Measurements from ENCODE around the gene ANKRD52. TPM values are rescaled to one million over a fixed set of nuclear protein-coding genes. Genes with fewer than 3 reads are reported as not detected.

Gene ANKRD52
- total RNA-seq, 1 experiment from 2014 or later = 56.6 TPM

GRCh38 chr12:56229916-56230431 is 28.2 kb downstream of the ANKRD52 start, which contains the start of gene SLC39A5:
Gene SLC39A5, plus strand, starts transcription at chr12:56230051. Its CDS starts 1,224 bp downstream, at chr12:56231275.
- ChIA-PET POLR2A (no interaction called here), RAD21 (ENCODE audit: low non-redundant PET in 1 of 2, low total read pairs in 2 of 2, uncharacterized antibody in 2 of 2, unreplicated experiment in 2 of 2) (no interaction called here), CTCF (no interaction called here)
- TF ChIP-seq EZH2 (IDR thresholded peaks at IDR 0.05) (no peak), POLR2AphosphoS5 (IDR thresholded peaks at IDR 0.05; ENCODE audit: low read depth, low read length) (no peak), CEBPB (IDR thresholded peaks at IDR 0.05; ENCODE audit: low read depth) (no peak)
- TF ChIP-seq, protein P1, sequence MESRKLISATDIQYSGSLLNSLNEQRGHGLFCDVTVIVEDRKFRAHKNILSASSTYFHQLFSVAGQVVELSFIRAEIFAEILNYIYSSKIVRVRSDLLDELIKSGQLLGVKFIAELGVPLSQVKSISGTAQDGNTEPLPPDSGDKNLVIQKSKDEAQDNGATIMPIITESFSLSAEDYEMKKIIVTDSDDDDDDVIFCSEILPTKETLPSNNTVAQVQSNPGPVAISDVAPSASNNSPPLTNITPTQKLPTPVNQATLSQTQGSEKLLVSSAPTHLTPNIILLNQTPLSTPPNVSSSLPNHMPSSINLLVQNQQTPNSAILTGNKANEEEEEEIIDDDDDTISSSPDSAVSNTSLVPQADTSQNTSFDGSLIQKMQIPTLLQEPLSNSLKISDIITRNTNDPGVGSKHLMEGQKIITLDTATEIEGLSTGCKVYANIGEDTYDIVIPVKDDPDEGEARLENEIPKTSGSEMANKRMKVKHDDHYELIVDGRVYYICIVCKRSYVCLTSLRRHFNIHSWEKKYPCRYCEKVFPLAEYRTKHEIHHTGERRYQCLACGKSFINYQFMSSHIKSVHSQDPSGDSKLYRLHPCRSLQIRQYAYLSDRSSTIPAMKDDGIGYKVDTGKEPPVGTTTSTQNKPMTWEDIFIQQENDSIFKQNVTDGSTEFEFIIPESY (IDR thresholded peaks at IDR 0.05; ENCODE audit: extremely low read depth, insufficient replicate concordance, low read length) = no peak
- TF ChIP-seq, protein P2, sequence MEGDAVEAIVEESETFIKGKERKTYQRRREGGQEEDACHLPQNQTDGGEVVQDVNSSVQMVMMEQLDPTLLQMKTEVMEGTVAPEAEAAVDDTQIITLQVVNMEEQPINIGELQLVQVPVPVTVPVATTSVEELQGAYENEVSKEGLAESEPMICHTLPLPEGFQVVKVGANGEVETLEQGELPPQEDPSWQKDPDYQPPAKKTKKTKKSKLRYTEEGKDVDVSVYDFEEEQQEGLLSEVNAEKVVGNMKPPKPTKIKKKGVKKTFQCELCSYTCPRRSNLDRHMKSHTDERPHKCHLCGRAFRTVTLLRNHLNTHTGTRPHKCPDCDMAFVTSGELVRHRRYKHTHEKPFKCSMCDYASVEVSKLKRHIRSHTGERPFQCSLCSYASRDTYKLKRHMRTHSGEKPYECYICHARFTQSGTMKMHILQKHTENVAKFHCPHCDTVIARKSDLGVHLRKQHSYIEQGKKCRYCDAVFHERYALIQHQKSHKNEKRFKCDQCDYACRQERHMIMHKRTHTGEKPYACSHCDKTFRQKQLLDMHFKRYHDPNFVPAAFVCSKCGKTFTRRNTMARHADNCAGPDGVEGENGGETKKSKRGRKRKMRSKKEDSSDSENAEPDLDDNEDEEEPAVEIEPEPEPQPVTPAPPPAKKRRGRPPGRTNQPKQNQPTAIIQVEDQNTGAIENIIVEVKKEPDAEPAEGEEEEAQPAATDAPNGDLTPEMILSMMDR (IDR thresholded peaks at IDR 0.05 in 2 of 3, conservative IDR thresholded peaks at IDR 0.05 in 1 of 3; ENCODE audit: borderline replicate concordance in 1 of 3, insufficient read depth in 1 of 3, low read depth in 2 of 3, low read length in 2 of 3) = no peak
- no peak within 1 kb of the TSS for H2AFZ ChIP-seq (ENCODE audit: low read depth, low read length, poor library complexity, severe bottlenecking)
- no peak for DNase-seq (ENCODE audit: low read depth, low spot score)
- no peak within 1 kb of the TSS for H3K4me3 ChIP-seq (replicated peaks in 1 of 2; ENCODE audit: low read depth in 1 of 2, low read length in 2 of 2)
- H3K27ac ChIP-seq (ENCODE audit: low read depth, low read length) = no peak within 1 kb of the TSS
- no TSS peak for BruUV-seq (replicated peaks)
- H3K9me2 ChIP-seq (ENCODE audit: insufficient read depth) = no peaks in the 10 kb centered on the region
- intact Hi-C loops (cut with micrococcal nuclease) = no loop called here
- no peaks in the 10 kb centered on the region for H4K20me1 ChIP-seq (ENCODE audit: insufficient read depth)
- no peak within 1 kb of the TSS for H3K9ac ChIP-seq (ENCODE audit: low read length)
- no peak for ATAC-seq
- peaks cover 0 to 10% of the 10 kb centered on the region in 2 experiments; a peak in 1 of 4 replicates for H3K4me1 ChIP-seq (ENCODE audit: control insufficient read depth in 1 of 2, insufficient read depth in 2 of 2, low read length in 2 of 2)
- H3K4me2 ChIP-seq (ENCODE audit: low read length) = no peak within 1 kb of the TSS
- H3K36me3 ChIP-seq (ENCODE audit: control insufficient read depth in 1 of 2, insufficient read depth in 2 of 2, low read length in 2 of 2) = no peaks in the 10 kb centered on the region
- H3K27me3 ChIP-seq (ENCODE audit: insufficient read depth, low read length) = no peaks in the 10 kb centered on the region
- no peaks in the 10 kb centered on the region for H3K9me3 ChIP-seq (ENCODE audit: control insufficient read depth in 1 of 2, insufficient read depth in 1 of 2, low read depth in 1 of 2, low read length in 2 of 2)
- H3K79me2 ChIP-seq (ENCODE audit: insufficient read depth, low read length) = no peaks in the 10 kb centered on the region

Measured in HCT116 (cell line).